Measurements from ENCODE around the gene KIF5C.

KIF5C gene

DNA sequence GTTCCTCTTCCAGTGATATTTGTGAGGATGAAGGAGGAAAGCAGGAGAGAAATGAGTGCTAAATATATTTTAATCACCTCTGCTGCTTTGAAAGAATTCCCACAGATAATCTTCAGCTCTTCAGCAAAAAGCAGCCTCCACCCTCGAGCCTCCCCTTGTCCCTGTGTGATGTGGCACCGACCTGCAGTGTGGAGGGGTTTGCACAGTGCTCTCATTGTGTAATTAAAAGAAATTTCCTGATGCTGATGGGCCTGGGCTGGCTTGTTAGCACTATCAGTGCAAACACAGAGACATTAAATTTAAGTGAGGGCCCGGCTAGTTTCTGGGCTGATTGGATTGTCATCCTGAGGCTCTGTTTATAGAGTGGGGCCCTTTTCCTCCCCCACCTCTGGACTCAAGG, 53.4 kb downstream of the KIF5C start:
- H3K9me3 Mint-ChIP-seq: no peaks in the 10 kb centered on the region
- H3K4me3 Mint-ChIP-seq: no peak overlapping the region
- H3K27me3 Mint-ChIP-seq: no peaks in the 10 kb centered on the region
- no peak overlapping the region for H3K27ac Mint-ChIP-seq
- peaks cover 2% of the 10 kb centered on the region for H3K36me3 Mint-ChIP-seq
- H3K4me1 Mint-ChIP-seq: peaks cover 18% of the 10 kb centered on the region

- Mint-ChIP-seq H3K27ac (no peak overlapping the region), H3K27me3 (no peaks in the 10 kb centered on the region), H3K4me1 (peaks cover 18% of the 10 kb centered on the region), H3K9me3 (no peaks in the 10 kb centered on the region), H3K36me3 (no peaks in the 10 kb centered on the region), H3K4me3 (no peak overlapping the region)
These were observed 55.2 kb downstream of the KIF5C start for GRCh38 chr2:148930046-148930775.

DNA sequence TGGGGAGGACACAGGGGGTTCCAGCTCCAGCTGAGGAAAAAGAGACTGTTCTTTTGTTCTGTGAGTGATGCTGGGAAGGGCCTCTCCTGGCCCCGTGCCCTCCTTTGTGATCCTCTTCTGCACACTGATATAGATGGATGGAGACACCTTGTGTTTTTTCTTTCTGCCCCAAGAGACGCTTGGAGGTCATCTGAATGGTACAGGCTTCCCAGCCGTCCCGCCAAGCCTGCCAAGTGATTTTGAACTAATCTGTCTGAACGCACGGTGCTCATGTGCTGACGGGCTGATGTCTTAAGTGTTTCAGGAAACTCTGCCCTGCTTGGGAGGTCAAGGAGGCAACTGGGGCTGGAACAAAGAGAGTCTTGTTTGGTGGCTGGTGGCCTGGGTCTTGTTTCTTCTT, 57.5 kb downstream of the KIF5C start:
- no peaks in the 10 kb centered on the region for H3K36me3 Mint-ChIP-seq

DNA sequence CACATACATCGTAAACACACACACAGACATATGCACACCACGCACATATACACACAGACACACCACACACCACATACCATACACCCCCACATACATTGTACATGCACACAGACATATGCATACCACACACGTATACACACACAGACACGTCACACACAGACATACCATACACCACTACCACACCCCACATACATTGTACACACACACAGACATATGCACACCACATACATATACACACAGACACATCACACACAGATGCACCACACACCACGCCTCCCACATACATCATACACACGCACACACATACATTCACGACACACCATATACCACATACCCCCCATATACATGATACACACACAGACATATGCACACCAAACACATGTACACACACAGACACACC, 58.4 kb downstream of the KIF5C start:
- no peak overlapping the region for H3K27ac Mint-ChIP-seq
- H3K27me3 Mint-ChIP-seq: no peaks in the 10 kb centered on the region
- no peaks in the 10 kb centered on the region for H3K36me3 Mint-ChIP-seq
- no peaks in the 10 kb centered on the region for H3K9me3 Mint-ChIP-seq
- H3K4me3 Mint-ChIP-seq: no peak overlapping the region
- H3K4me1 Mint-ChIP-seq: no peaks in the 10 kb centered on the region

More for the DNA sequence above, 57.5 kb downstream of the KIF5C start:
- H3K9me3 Mint-ChIP-seq: no peaks in the 10 kb centered on the region
- no peak overlapping the region for H3K27ac Mint-ChIP-seq
- no peaks in the 10 kb centered on the region for H3K27me3 Mint-ChIP-seq
- peaks cover 4% of the 10 kb centered on the region for H3K4me1 Mint-ChIP-seq
- H3K4me3 Mint-ChIP-seq: no peak overlapping the region

GRCh38 chr2:148935791-148936190, 60.8 kb downstream of the KIF5C start:
- Mint-ChIP-seq H3K9me3 (no peaks in the 10 kb centered on the region), H3K4me3 (no peak overlapping the region), H3K36me3 (no peaks in the 10 kb centered on the region), H3K4me1 (no peaks in the 10 kb centered on the region), H3K27me3 (no peaks in the 10 kb centered on the region), H3K27ac (no peak overlapping the region)

- H3K27me3 Mint-ChIP-seq: no peaks in the 10 kb centered on the region
- H3K27ac Mint-ChIP-seq: no peak overlapping the region
- no peaks in the 10 kb centered on the region for H3K36me3 Mint-ChIP-seq
- no peaks in the 10 kb centered on the region for H3K9me3 Mint-ChIP-seq
- H3K4me1 Mint-ChIP-seq: no peaks in the 10 kb centered on the region
- H3K4me3 Mint-ChIP-seq: no peak overlapping the region
These were observed 61.9 kb downstream of the KIF5C start for GRCh38 chr2:148936857-148937450.

DNA sequence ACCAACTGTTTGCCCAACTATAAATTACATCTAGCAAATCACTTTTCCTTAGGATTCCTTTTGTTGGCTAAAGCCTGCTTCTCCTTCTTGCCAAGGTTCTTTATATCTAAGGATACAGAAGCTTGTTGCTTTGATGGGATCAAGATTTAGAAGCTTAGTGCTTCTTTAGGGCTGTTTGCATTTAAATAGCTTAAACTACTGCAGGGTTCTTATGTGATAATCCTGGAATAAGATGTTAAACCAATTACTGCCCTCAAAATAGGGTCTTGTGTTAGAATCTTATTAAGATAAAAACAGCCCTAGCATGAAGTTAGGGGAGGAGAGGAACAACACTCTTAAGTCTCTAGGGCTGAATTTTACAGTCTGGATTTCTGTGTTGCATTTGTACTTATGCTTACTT, 64.2 kb downstream of the KIF5C start:
- Mint-ChIP-seq H3K27ac (no peak overlapping the region), H3K4me1 (no peaks in the 10 kb centered on the region), H3K9me3 (no peaks in the 10 kb centered on the region), H3K4me3 (no peak overlapping the region), H3K36me3 (no peaks in the 10 kb centered on the region), H3K27me3 (no peaks in the 10 kb centered on the region)

DNA sequence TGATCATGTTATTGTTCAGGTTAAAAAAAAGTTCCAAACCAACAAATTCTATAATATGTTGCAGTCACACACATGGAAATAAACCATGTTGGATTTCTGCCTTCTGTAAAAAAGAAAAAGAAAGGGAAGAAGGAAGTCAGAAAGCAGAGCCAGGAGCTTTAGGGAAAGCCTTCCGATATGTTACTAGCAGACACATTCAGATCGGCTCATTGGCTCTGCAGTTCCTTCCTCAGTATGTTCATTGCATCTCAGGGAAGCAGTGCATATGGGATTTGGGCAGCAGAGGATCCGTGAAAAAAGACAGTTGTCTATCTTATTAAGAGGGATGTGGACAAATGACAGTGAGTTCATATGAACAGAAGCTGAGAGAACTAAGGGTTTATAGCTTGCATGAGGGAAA, 68.1 kb downstream of the KIF5C start:
- no peak overlapping the region for H3K4me3 Mint-ChIP-seq
- no peaks in the 10 kb centered on the region for H3K27me3 Mint-ChIP-seq
- H3K27ac Mint-ChIP-seq: no peak overlapping the region
- H3K4me1 Mint-ChIP-seq: no peaks in the 10 kb centered on the region
- no peaks in the 10 kb centered on the region for H3K9me3 Mint-ChIP-seq
- H3K36me3 Mint-ChIP-seq: no peaks in the 10 kb centered on the region

DNA sequence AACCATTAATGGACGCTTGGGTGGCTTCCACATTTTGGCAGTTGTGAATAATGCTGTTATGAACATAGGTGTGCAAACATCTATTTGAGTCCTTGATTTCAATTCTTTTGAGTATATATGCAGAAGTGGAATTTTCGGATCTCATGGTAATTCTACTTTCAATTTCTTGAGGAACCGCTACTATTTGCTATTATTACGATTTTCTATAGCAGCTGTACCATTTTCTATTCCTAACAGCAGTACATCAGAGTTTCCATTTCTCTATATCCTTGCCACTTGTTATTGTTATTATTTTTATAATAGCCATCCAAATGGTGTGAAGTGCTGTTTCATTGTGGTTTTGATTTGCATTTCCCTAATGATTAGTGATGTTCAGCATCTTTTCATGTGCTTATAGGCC, 69.5 kb downstream of the KIF5C start:
- Mint-ChIP-seq H3K4me3 (no peak overlapping the region), H3K27me3 (no peaks in the 10 kb centered on the region), H3K9me3 (no peaks in the 10 kb centered on the region), H3K4me1 (no peaks in the 10 kb centered on the region), H3K27ac (no peak overlapping the region), H3K36me3 (no peaks in the 10 kb centered on the region)

- H3K27me3 Mint-ChIP-seq: no peaks in the 10 kb centered on the region
- no peaks in the 10 kb centered on the region for H3K4me1 Mint-ChIP-seq
- no peak overlapping the region for H3K4me3 Mint-ChIP-seq
- no peak overlapping the region for H3K27ac Mint-ChIP-seq
- H3K36me3 Mint-ChIP-seq: no peaks in the 10 kb centered on the region
- H3K9me3 Mint-ChIP-seq: no peaks in the 10 kb centered on the region
These were observed 72.3 kb downstream of the KIF5C start for GRCh38 chr2:148947299-148947698.

- no peak overlapping the region for H3K27ac Mint-ChIP-seq
These were observed 73.8 kb downstream of the KIF5C start for GRCh38 chr2:148948868-148949267.

GRCh38 chr2:148949348-148949747, 74.3 kb downstream of the KIF5C start:
- Mint-ChIP-seq H3K4me1 (no peaks in the 10 kb centered on the region), H3K27ac (no peak overlapping the region), H3K27me3 (no peaks in the 10 kb centered on the region), H3K4me3 (no peak overlapping the region), H3K36me3 (no peaks in the 10 kb centered on the region), H3K9me3 (no peaks in the 10 kb centered on the region)

More at GRCh38 chr2:148948868-148949267, 73.8 kb downstream of the KIF5C start:
- H3K4me3 Mint-ChIP-seq: no peak overlapping the region
- H3K27me3 Mint-ChIP-seq: no peaks in the 10 kb centered on the region
- no peaks in the 10 kb centered on the region for H3K36me3 Mint-ChIP-seq
- no peaks in the 10 kb centered on the region for H3K4me1 Mint-ChIP-seq
- H3K9me3 Mint-ChIP-seq: no peaks in the 10 kb centered on the region

DNA sequence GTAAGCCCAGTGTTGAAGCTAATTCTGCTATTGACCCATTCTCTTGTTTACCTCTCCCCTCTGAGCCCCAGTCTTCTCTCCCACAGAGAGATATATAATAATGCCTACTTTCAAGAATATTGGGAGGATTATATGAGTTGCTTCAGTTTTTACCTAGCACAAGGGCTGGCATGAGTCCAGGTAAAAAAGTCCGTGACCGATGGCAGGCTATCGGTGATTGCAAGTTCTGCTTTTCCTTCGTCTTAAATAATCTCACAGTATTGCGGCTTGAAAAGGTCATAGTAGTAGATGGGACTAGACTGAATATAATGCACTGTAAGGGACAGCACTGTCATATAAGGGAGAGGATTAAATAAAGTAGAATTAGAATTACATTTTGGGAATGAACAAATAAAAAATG, 77.6 kb downstream of the KIF5C start:
- no peaks in the 10 kb centered on the region for H3K9me3 Mint-ChIP-seq
- no peaks in the 10 kb centered on the region for H3K36me3 Mint-ChIP-seq
- H3K4me3 Mint-ChIP-seq: no peak overlapping the region
- H3K27me3 Mint-ChIP-seq: no peaks in the 10 kb centered on the region
- no peak overlapping the region for H3K27ac Mint-ChIP-seq
- H3K4me1 Mint-ChIP-seq: no peaks in the 10 kb centered on the region

GRCh38 chr2:148953426-148953825, 78.4 kb downstream of the KIF5C start:
- Mint-ChIP-seq H3K4me1 (no peaks in the 10 kb centered on the region), H3K27me3 (no peaks in the 10 kb centered on the region), H3K4me3 (no peak overlapping the region), H3K9me3 (no peaks in the 10 kb centered on the region), H3K36me3 (no peaks in the 10 kb centered on the region), H3K27ac (no peak overlapping the region)

DNA sequence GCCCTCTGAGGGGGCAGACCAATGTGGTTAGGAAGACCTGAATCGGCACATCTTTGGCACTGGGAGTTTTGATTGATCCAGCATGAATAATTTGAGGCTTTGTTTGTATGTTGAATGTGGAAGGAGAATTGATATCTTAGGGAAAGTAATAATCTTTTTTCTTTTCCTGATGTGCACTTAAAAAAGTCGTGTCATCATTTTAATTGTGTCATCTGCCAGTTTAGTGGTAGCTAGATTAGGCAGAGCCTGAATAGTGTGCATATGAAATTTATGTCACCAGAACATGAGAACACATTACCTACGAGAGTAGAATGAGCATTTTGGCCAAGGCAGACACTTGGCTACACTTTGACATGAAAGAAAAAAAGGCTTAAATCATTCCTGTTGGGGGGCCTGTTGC, 79.5 kb downstream of the KIF5C start:
- no peaks in the 10 kb centered on the region for H3K36me3 Mint-ChIP-seq
- H3K4me1 Mint-ChIP-seq: no peaks in the 10 kb centered on the region
- H3K4me3 Mint-ChIP-seq: no peak overlapping the region
- no peaks in the 10 kb centered on the region for H3K27me3 Mint-ChIP-seq
- no peaks in the 10 kb centered on the region for H3K9me3 Mint-ChIP-seq
- no peak overlapping the region for H3K27ac Mint-ChIP-seq

- no peaks in the 10 kb centered on the region for H3K36me3 Mint-ChIP-seq
- H3K27ac Mint-ChIP-seq: no peak overlapping the region
- no peaks in the 10 kb centered on the region for H3K4me1 Mint-ChIP-seq
- H3K4me3 Mint-ChIP-seq: no peak overlapping the region
- H3K27me3 Mint-ChIP-seq: no peaks in the 10 kb centered on the region
- no peaks in the 10 kb centered on the region for H3K9me3 Mint-ChIP-seq
These were observed 80.8 kb downstream of the KIF5C start for GRCh38 chr2:148955798-148956197.

DNA sequence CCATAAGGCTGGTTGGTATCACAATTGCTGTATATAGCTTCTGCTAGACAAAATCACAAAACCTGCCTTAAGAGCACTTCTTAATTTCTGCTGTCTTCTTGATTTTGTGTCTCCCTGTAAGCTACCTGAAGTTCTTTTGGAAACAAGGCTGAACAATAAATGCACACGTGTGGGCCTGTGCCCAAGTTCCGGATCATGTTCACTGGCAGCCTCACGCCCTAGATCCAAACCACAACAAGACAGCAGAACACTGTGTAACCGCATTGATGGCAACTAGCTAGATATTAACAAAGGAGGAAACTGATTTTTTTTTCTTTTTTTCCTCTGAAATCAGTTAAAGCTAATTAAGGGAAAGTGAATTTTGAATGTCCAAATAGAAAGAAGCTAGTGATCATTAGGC, 82.0 kb downstream of the KIF5C start:
- Mint-ChIP-seq H3K27ac (no peak overlapping the region), H3K36me3 (peaks cover 2% of the 10 kb centered on the region), H3K9me3 (no peaks in the 10 kb centered on the region), H3K4me3 (no peak overlapping the region), H3K27me3 (no peaks in the 10 kb centered on the region), H3K4me1 (no peaks in the 10 kb centered on the region)

Data from activated naive CD4-positive, alpha-beta T cell treated with anti-CD3 and anti-CD28 coated beads, Interleukin-2, amount 50 U/mL, for 24 hours (primary cell).